HG02763 (cell line): Measurements from ENCODE around the gene ZNF24.
A peak's percentile ranks its signal among the peaks of the same experiment; 100 is the strongest.

Source experiments
- ATAC-seq: cut with Tn5 transposase; IDR thresholded peaks from one replicate; pipeline ENCODE4 v1.9.1; 2021; ENCODE audit warnings: mild to moderate bottlenecking, moderate library complexity; ENCODE audit not compliant: unreplicated experiment

The ZNF24 gene

GRCh38 chr18:35343936-35344735, at the start of gene ZNF24:
Gene ZNF24 (minus strand): TSS chr18:35344420. CDS start chr18:35340650, 3,770 bp downstream.
- ATAC-seq, result peak; percentile 95

- ATAC-seq, result no peak
Measured at GRCh38 chr18:35393716-35394115, 49.5 kb upstream of the ZNF24 start.

- ATAC-seq, result no peak
Measured at GRCh38 chr18:35392375-35392774, 48.2 kb upstream of the ZNF24 start.

DNA sequence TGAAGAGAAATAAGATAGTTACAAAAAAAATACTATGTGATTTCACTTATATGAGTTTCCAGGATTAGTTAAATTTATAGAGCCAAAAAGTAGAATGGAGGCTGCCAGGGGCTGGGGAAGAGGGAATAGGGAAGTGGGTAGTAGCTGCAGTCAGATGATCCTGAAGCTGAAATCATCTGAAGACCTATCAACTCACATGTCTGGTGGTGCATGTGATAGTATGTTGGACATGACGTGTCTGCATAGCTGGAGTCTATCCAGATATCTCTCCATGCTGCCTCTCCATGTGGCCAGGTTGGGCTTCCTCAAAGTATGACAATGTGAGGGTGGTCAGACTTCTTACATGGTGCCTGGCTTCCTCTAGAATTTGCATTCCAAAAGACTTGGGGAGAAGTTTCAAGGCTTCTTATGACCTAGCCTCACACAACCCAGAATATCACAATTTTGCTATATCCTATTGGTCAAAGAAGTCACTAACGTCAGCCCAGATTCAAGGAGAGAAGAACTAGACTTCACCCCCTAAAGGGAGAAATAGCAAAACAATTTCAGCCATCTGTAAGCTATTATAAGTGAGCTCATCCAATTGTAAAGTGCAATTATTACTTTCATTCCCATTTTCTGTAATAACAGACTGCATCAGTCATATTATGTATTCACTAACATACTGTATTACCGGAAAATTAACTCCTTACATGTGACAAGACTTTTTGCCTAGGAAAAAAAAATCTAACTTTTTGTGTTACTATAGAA, 46.9 kb upstream of the ZNF24 start:
- ATAC-seq, result no peak

DNA sequence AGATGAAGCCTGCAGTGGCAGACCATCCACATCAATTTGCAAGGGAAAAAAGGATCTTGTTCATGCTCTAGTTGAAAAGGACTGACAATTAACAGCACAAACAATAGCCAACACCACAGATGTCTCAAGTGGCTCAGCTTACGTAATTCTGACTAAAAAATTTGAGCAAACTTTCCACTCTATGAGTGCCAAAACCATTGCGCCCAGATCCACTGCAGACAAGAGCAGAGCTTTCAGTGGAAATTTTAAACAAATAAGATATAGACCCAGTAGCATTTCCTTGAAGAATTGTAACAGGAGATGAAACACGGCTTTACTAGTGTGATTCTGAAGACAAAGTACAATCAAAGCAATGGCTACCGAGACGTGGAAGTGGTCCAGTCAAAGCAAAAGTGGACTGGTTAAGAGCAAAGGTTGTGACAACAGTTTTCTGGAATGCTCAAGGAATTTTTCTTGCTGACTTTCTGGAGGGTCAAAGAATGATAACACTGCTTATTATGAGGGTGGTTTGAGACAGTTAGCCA, 44.9 kb upstream of the ZNF24 start:
- ATAC-seq, result no peak

GRCh38 chr18:35387152-35387571, 42.9 kb upstream of the ZNF24 start:
- no peak for ATAC-seq

DNA sequence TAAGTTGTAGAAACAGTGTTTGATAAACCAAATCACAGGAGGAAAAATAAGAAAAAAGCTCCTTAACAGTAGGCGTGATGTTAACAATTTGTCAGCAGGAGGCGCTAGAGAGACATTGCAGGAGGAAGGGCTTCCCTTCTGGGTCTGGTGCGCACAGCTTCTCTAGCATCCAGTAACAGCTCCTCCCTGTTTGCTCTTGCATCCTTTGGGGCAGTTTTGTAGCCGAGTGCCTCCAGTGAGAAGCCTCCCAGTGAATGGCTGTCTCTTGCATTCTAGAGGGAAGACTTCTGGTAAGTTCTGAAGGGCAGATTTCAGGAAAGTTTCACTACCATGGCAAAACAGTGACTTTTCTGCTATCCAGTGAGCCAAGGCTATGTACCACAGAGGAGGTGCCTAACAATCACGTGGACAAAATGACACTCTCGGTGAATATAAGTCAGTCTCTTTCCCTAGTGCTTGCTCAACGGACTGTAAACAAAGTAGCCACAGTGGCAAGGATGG, 42.4 kb upstream of the ZNF24 start:
- ATAC-seq, result peak; percentile 47

GRCh38 chr18:35383136-35383535, 38.9 kb upstream of the ZNF24 start:
- no peak for ATAC-seq

DNA sequence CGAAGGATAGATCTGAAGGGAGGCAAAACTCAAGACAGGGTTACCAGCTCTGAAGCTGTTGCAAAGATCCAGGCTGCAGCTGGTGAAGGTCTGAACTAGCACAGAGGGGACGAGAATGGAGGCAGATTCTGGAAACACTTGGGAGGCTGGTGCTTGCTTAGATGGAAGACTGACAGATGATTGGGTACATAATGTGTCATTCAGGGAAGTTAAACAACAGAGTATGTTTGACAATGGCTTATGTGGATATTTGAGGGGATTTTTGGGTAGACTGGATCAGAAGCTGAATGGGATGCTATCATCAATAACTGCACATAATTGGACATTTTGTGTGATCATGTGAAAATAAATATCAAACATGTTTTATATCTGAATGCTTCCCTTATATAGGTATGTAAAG, 35.2 kb upstream of the ZNF24 start:
- ATAC-seq, result no peak

GRCh38 chr18:35378574-35378896, 34.3 kb upstream of the ZNF24 start:
- ATAC-seq, result no peak

GRCh38 chr18:35377875-35378573, 33.8 kb upstream of the ZNF24 start:
- no peak for ATAC-seq

DNA sequence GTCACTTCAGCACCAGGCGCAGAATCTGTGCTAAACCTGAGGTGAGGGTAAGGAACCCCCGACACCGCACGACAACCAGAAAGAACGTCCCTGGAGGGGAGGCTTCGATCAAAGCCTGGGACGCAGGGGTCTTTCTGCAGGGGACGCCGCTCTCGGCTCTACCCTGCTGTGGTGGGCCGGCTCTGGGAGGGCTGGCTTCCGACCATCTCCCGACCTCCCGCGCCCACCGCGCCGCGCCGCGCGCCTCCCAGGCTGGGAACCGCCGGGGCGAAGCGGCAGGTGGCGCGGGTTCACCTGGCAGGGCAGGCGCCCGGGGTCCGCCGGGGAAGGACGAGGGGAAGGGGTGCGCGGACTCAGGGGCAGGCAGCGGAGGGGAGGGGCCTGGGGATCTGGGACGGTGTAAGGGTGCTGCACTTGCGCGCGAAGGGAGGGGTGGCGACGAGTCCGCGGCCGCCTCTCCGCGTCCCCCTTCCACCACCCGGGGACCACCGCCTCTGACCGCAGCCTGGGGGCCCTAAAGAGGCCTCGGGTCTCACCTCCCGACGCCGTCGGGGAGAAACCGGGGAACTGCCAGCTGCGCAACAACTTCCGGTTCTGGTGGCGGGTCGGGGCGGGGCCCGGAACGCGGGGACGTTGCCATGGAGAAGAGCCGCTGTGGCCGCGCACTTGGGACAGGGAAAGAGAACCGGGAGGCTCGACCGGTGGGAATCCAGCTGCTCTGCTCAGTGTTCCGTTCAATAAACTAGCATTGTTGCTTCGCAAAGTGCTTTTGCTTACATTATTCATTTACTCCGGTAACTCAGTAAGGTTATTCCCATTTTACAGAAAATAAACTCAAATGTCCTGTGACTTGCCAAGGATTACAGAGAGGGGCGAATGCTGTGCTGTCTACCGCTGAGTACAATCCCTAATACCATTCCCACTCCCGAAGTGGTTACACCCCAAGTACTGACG, 32.8 kb upstream of the ZNF24 start, which contains the start of gene ZNF396:
Gene ZNF396, minus strand, starts transcription at position 596 of the 954 bp plus-strand sequence. CDS start 3,045 bp downstream, outside the sequence.
- ATAC-seq, result peak; percentile 84

GRCh38 chr18:35376393-35376741, 32.1 kb upstream of the ZNF24 start:
- ATAC-seq, result peak; percentile 64

GRCh38 chr18:35374708-35375107, 30.5 kb upstream of the ZNF24 start:
- ATAC-seq, result no peak

GRCh38 chr18:35371412-35372195, 27.4 kb upstream of the ZNF24 start:
- ATAC-seq, result no peak

DNA sequence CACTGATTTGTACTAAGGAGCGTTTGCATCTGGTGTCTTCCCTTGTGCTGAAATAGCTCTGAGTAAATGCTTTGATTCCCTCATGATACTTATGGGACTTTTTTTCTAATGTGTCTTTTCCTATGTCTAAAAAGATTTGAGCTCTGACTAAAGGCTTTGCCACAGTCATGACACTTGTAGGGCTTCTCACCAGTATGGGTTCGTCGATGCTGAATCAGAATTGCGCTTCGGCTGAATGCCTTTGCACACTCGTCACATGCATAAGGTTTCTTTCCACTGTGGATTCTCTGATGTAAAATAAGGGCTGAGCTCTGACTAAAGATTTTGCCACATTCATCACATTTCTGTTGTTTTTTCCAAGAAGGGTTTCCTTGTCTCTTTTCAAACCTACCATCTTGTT, 24.9 kb upstream of the ZNF24 start:
- no peak for ATAC-seq

GRCh38 chr18:35368595-35368994, 24.4 kb upstream of the ZNF24 start:
- no peak for ATAC-seq

DNA sequence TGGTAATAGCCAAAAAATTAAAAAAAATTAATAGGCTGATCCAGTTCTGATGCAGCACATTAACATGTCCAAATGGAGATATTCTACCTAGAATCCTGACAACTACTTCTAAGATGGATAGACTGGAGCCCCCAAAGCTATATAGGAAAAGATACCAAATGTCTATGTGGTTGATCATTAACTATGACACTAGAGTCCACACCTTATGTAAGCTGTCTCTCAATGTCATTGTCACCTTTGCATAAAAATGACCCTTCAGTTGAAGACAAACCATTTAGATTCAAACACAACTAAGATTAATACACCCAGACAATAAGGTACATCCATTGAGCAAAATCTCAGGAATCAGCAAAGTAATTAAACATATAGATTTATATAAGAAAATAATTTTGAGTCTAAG, 18.3 kb upstream of the ZNF24 start:
- no peak for ATAC-seq

DNA sequence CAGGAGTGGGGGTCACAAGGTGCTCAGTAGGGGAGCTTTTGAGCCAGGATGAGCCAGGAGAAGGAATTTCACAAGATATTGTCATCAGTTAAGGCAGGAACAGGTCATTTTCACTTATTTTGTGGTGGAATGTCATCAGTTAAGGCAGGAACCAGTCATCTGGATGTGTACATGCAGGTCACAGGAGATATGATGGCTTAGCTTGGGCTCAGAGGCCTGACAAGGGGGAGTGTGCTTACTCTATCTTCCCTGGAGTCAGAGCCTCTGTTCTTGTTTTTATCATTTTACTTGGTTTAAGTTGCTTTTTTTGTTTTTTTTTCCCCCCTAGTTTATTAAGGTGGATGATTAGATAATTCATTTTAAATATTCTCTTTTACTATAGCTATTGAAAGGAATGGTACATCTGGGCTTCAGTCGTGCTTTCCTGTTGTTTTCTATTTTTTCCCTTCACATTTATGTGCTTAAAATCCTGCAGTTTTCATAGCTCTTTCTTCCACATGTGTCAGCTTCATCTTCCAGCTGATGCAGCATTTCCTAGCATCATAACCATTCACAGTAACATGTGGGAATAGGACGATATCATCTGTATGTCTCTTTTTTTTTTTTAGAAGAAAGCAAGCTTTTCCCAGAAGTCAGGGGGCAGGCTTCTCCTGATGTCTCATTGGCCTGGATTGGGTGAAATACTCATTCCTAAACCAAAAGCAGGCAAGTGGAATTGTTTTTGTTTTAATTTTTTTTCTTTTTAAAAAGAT, 17.5 kb upstream of the ZNF24 start:
- no peak for ATAC-seq
